Measurements from ENCODE around the gene ALG11.
"Not testable (repeated sequence)": the region's sequence is repeated elsewhere in the genome, so short reads cannot be mapped to it uniquely, and the experiment has no call there.

Gene ALG11

GRCh38 chr13:51981355-51981754 lies 30.8 kb upstream of the ALG11 start:
- TF ChIP-seq MYC (IDR thresholded peaks at IDR 0.05; ENCODE audit: low read depth, low read length) (no peak), CTCF (IDR thresholded peaks at IDR 0.05; ENCODE audit: low read depth, low read length) (no peak), POLR2A (IDR thresholded peaks at IDR 0.05; ENCODE audit: extremely low read depth, insufficient read length) (no peak)
- TF ChIP-seq, protein P1, sequence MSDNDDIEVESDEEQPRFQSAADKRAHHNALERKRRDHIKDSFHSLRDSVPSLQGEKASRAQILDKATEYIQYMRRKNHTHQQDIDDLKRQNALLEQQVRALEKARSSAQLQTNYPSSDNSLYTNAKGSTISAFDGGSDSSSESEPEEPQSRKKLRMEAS (IDR thresholded peaks at IDR 0.05; ENCODE audit: low read depth, low read length), result no peak
- no peak overlapping the region for H3K4me3 ChIP-seq (ENCODE audit: low read depth, low read length)
- no peak for DNase-seq (ENCODE audit: low read depth)

DNA sequence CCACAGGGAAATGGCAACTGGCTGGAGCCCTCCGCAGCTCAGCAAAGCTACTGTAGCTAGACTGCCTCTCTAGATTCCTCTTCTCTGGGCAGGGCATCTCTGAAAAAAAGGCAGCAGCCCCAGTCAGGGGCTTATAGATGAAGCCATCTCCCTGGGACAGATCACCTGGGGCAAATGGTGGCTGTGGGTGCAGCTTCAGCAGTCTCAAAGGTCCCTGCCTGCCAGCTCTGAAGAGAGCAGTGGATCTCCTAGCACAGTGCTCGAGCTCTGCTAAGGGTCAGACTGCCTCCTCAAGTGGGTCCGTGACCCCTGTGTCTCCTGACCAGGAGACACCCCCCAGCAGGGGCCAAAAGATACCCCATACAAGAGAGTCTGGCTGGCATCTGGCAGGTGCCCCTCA lies 28.9 kb upstream of the ALG11 start:
- H3K4me3 ChIP-seq (ENCODE audit: low read depth, low read length); DNase-seq (ENCODE audit: low read depth): not testable (repeated sequence)

DNA sequence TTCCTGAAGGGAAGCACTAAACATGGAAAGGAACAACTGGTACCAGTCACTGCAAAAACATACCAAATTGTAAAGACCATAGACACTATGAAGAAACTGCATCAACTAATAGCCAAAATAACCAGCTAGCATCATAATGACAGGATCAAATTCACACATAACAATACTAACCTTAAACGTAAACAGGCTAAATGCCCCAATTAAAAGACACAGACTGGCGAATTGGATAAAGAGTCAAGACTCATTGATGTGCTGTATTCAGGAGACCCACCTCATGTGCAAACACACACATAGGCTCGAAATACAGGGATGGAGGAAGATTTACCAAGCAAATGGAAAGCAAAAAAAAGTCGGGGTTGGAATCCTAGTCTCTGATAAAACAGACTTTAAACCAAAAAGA lies 27.3 kb upstream of the ALG11 start:
- not testable (repeated sequence) for DNase-seq (ENCODE audit: low read depth); H3K4me3 ChIP-seq (ENCODE audit: low read depth, low read length)

- DNase-seq (ENCODE audit: low read depth), result no peak
- TF ChIP-seq MYC (IDR thresholded peaks at IDR 0.05; ENCODE audit: low read depth, low read length) (no peak), POLR2A (IDR thresholded peaks at IDR 0.05; ENCODE audit: extremely low read depth, insufficient read length) (no peak), CTCF (IDR thresholded peaks at IDR 0.05; ENCODE audit: low read depth, low read length) (no peak)
- TF ChIP-seq, protein P1 (IDR thresholded peaks at IDR 0.05; ENCODE audit: low read depth, low read length), result no peak
- H3K4me3 ChIP-seq (ENCODE audit: low read depth, low read length), result no peak overlapping the region
Measured at GRCh38 chr13:51988988-51989618, 23.1 kb upstream of the ALG11 start.

DNA sequence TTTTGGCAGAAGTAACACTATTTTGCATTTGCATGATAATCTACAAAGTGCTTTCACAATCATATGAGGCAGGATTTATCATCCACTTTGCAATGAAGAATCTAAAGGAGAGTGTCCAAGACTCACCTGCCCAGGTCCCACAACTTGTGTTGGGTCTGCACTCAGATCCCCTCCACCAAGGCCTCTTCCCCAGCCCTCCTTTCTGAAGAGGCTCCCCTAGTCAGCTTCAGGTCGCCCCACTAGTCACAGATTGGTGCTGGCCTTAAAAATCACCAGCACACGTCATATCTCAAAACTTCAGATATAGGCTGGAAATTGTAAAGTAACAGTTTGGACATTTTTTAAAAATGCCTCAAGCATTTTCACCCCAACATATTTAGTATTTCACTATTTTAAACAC lies 18.5 kb upstream of the ALG11 start:
- DNase-seq (ENCODE audit: low read depth), result no peak
- no peak overlapping the region for H3K4me3 ChIP-seq (ENCODE audit: low read depth, low read length)
- TF ChIP-seq, protein P1 (IDR thresholded peaks at IDR 0.05; ENCODE audit: low read depth, low read length), result no peak
- TF ChIP-seq POLR2A (IDR thresholded peaks at IDR 0.05; ENCODE audit: extremely low read depth, insufficient read length), result no peak
- TF ChIP-seq MYC (IDR thresholded peaks at IDR 0.05; ENCODE audit: low read depth, low read length), result no peak
- no peak for TF ChIP-seq CTCF (IDR thresholded peaks at IDR 0.05; ENCODE audit: low read depth, low read length)

GRCh38 chr13:51995677-51996551 lies 16.3 kb upstream of the ALG11 start:
- no peak overlapping the region for H3K4me3 ChIP-seq (ENCODE audit: low read depth, low read length)
- peak; percentile 25 for DNase-seq (ENCODE audit: low read depth)
- TF ChIP-seq POLR2A (IDR thresholded peaks at IDR 0.05; ENCODE audit: extremely low read depth, insufficient read length) (no peak), CTCF (IDR thresholded peaks at IDR 0.05; ENCODE audit: low read depth, low read length) (no peak)
- TF ChIP-seq, protein P1 (IDR thresholded peaks at IDR 0.05; ENCODE audit: low read depth, low read length), result peak; percentile 40; the same call in 1 of the 2 replicates
